HG03342 (cell line): Measurements from ENCODE around the gene RPS6KB2.
A peak's percentile ranks its signal among the peaks of the same experiment; 100 is the strongest.

ENCODE experiments used
- ATAC-seq: cut with Tn5 transposase; IDR thresholded peaks from one replicate; pipeline ENCODE4 v1.9.1; 2021; ENCODE audit warnings: mild to moderate bottlenecking, moderate library complexity; ENCODE audit not compliant: unreplicated experiment

The RPS6KB2 gene

DNA sequence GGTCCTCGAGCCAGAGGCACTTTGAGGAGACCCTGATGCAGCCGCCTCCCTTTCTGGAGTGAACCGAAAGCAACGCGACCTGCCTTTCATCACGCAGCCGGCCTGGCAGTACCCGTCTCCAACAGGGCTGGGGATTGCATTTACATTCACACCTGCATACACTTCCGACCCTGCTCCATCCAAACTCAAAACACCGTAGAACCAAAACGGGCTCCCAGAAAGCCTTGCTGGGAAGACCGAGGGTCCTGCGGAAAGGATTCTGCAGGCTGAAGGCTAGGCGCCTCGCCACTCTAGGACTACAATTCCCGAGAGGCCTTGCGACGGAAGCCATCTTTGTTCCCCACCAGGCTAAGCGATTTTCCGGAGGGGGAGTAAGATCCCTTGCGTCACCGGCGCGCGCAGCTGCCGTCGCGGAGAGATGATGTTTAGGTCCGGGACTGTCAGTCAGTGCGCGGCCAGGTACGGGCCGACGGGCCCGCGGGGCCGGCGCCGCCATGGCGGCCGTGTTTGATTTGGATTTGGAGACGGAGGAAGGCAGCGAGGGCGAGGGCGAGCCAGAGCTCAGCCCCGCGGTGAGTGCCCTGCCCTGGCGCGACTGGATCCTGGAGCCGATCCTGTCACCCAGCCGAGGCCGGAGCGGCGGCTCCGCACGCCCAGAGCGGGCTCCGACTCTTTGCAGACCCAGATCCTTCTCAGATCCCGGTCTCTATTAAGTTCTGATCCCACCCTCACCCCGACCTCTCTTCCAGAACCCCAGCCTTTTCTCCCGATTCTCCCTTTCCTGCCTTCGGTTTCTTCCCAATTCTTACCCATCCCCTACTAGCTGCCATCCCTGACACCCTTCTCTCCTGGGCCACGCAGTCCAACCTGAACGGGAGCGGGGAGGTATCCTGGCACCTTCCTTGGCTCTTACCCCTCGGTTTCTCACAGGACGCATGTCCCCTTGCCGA lies at the start of gene RPS6KB2:
TSS of gene RPS6KB2 (plus strand) at position 443 of the 950 bp plus-strand sequence. CDS start at position 495, 52 bp downstream.
- peak; percentile 72 for ATAC-seq

DNA sequence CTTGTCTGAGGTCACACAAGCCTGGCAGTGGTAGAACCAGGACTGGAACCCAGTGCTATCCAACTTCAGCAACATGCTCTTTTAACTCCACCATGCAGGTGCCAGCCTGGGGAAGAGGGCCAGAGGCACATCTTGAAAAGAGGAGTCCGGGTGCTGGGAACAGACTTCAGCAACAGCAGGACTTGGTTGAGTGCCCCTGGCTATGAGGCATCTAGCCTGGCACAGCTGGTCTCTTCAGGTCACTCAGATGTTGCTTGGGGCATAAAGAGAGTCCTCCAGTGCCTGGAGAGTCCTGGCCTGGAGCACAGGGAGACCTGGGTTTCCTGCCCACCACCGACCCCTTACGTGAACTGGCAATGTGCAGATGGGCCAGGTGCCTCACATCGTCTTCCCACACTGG lies 49.8 kb upstream of the RPS6KB2 start:
- ATAC-seq = no peak

DNA sequence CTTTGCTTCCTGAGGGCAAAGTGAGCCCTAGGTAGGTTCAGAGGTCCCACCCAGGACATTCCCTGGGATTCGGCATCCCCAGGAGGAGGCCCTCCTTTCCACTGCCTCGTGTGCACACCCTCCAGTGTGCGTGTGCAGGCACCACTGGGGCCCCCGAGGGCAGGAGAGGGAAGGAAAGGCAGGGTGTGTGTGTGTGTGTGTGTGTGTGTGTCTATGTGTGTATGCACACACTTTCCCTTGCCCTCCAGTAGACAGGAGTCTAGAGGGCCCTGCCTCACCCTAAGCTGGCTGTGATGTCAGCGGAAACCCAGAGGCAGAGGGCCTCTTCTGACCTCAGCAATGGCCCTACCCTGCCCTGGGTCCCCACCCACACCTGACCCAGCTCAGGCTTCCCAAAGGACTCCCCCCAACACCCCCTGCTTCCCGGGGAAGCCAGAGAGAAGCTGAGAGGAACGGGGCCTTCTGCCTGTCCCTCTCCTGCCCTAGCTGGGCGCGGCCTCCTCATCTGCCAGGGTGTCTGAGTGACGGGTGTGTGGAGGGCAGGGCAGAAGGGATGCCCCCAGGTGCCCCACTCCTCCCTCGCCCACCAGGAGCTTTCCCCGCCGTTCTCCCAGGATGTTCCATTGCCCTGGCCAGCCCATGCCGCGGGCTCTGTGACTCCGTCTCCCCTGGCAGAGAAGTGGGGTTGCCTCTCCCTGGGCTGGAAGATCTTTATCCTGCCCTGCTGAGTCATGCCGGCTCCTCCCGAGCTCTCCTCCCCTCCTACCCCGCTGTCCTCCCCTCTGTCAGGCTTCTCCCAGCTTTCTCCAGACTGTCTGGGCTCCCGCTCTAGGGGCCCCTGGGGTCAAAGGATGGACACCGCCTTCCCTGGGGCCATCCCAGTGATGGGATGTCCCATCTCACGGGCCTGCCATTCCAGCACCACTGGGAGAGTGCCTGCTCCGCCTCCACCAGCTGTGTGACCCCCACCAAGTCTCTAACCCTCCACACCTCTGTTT lies 48.9 kb upstream of the RPS6KB2 start:
- ATAC-seq = no peak

DNA sequence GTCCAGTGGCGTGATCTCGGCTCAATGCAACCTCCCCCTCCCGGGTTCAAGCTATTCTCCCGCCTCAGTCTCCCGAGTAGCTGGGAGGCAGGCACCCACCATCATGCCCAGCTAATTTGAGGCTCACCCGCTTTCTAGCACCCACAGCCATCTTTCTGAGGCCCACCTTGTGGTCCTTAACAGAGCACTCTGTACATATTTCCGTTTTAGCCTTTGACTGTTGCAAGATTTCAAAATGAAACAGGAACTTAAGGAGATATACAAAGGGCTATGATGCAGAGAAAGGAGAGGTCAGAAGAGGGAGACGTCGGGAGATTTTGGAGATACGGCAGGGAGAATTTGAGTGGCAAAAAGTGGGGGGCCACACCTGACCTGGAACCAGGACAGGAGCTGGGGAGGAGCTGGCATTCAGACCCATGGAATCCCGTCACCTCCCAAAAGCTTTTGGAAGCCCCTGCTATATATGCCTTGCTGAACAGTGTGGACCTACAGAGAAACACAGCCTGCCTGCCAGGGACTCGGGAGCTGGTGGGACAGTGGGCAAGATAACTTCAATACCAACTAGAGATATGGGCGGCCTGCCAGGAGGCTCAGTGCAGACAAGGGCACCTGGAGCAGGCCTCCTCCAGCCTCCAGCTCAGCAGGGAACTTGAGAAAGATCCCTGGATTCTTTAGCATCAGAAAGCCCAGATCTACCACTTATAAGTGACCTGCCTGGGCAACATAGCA lies 46.9 kb upstream of the RPS6KB2 start:
- no peak for ATAC-seq

DNA sequence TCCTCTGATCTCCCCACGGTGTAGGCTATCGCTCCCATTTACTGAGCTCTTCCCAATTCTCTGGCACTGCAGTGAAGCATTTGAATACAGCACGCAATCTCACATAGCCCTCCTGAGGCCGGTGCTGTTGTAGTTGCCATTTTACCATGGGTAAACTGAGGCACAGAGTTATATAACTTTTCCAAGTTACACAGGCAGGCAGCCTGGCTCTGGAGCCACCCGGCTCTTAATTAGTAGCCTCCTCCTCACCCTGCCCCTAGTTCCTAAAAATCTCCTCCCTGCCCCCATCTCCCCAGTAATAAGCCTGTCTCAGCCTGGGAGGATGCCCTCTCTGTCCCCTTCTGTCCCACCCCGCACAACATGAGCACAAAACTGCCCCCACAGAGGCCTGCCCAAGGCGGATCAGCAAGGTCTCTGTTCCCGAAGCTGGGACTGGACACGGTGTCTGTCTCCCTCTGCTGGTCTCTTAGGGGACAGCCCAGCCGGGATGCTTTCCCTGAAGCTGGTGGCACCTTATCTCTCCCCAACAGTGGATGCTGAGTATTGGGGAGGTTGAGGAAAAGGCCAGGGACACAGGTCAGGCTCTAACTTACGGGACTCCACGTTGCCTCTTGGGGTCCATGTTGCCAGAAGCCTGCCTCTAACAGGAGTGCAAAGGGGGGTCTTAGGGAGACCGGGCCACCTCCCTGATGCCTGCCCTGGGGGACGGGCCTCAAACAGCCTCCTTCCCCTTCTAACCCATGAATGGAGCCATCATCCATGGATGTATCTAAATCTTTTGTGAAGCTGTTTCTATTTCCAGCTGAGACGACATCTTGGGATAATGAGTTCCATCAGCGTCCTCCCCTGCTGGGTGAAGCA lies 45.8 kb upstream of the RPS6KB2 start:
- ATAC-seq = no peak

DNA sequence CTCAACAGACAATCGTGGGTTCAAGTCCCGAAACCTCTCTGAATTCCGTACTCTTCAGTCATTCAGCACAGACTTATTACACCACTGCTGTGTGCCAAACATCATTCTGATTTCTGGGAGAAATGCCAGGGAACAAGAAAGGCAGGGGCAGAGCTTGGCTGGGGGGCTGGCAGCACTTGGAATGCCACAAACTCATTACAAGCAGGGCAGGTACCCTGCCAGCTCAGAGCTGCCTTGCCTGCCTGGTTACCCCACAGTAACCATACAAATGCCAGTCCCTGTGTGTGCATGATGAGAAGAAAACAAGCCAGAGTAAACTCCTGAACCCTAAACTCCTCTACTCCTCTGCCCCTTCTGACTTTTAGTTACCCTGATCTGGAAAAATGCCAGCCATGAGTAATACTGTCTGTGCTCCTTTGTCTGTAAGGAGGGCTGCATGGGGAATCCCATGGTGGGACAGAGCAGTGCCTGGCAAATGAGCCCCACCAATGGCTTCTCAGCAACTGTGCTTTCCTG lies 43.4 kb upstream of the RPS6KB2 start:
- ATAC-seq = no peak

DNA sequence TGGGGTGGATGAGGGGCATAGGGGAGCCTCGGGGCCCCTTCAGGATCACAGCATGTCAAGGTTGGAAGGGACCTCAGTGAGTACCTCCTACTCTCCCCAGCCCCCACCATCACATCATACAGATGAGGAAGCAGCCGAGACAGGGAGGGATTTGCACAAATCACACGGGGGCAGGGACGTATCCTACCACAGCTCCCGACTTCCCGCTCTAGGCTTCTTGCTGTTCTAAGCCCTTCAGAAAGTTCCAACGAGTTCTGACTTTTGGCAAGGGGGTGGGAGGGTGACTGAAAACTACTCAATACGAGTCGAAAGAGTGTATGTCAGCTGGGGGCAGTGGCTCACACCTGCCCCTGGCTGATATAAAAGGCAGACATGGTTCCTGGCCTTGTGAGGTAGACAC lies 41.2 kb upstream of the RPS6KB2 start:
- ATAC-seq = no peak

DNA sequence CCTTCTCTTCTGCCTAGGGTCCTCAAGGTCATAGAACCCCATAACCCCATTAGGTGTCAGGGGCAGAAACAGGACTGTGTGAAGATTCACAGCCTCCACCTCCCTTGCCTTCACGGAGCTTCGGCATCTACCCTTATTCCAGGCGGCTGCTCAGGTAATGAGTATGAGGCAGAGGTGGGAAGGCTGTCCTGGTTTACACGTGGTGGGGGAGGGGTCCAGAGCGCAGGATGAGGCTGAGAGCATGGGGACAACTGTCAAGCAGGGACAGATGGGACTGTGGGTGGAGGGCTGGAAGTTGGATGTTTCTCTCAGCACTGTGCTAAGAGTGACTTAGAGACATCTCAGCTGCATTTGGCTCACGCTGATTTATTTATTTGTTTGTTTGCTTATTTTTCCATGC lies 40.8 kb upstream of the RPS6KB2 start:
- ATAC-seq = no peak

DNA sequence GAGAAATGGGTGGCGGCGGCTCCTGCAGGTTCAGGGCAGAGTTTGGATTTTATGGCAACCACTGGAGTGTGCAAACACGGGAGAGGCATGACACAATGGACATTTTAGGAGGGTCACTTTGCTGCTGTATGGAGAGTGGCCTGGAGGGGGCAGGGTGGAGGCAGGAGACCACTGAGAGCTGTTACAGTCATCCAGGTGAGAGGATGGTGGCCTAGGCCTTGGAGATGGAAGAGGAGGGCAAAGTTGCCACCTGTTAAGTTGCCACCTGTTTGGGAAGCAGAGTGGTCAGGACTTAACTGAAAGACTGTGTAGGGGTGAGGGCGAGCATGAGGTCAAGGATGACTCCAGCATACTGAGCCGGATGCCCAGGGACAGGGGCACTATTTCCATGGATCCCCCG lies 38.8 kb upstream of the RPS6KB2 start:
- no peak for ATAC-seq

DNA sequence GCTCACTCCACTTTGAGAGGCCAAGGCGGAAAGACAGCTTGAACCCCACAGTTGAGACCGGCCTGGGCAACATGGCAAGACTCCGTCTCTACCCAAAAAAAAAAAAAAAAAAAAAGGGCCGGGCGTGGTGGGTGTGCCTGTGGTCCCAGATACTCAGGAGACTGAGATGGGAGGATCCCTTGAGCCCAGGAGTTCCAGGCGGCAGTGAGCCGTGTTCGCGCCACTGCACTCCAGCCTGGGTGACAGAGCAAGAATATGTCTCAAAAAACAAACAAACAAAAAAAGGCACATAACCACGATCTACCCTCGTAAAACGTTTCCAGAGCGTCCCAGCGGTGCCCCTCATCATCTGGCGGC lies 37.4 kb upstream of the RPS6KB2 start:
- no peak for ATAC-seq

DNA sequence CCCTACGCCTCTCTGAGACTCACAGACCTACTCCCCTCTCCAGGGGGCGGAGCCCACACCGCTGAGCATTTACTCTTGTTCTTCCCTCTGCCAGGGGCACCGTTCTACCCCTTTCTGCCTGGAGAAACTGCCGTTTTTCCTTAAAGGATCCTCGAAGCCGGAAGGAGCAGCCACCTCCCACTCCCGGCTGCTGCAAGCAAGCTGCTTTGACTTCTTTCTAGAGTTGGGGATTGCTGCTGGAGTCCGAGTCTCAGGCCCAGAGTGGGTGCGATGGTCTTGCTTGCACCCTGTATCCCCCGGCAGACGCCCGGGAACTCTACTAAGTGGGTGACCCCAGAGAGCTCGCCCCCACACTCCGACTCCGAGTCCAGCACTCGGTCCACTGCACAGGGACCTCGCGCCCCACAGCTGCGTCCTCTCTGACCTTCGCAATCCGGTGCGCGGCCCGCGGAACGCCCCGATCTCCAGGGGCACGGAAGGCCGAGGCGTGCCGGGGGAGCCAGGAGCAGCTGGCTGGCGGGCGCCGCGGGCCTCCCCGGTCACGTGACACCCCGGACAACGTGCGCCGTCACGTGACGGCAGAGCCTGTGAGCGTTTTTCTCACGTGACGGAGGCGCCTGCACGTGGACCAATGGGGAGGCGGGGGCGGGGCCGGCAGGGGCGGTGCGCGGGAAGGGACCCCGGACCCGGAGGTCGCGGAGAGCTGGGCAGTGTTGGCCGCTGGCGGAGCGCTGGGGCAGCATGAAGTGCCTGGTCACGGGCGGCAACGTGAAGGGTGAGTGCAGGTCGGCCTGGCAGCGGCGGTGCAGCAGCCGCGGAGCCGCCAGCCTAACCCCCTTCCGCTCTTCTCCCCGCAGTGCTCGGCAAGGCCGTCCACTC lies 36.8 kb upstream of the RPS6KB2 start, which contains the start of gene RAD9A:
TSS of gene RAD9A (plus strand) at position 683 of the 879 bp plus-strand sequence. CDS start at position 742, 59 bp downstream.
- peak; percentile 69 for ATAC-seq

DNA sequence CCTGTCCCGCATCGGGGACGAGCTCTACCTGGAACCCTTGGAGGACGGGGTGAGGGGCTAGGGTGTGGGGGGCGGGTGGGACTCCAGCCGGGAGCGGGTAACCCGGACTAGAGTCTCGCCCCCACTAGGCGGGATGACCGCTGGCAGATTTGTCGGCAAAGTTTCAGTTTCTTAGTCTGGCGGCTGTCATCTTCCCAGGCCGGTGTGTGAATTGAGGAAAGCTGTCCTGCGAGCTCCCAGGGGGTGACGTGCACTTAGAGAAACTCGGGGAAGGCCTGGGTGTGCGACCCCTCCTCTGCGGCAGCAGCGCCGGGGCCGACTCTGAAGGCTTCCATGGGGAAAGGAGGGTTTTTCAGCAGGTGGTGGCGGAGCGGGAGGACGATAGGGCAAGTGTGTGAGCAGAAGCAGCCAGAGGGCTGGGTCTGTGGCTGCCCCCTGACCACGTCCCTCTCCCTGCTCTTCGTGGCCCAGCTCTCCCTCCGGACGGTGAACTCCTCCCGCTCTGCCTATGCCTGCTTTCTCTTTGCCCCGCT lies 36.0 kb upstream of the RPS6KB2 start:
- no peak for ATAC-seq

DNA sequence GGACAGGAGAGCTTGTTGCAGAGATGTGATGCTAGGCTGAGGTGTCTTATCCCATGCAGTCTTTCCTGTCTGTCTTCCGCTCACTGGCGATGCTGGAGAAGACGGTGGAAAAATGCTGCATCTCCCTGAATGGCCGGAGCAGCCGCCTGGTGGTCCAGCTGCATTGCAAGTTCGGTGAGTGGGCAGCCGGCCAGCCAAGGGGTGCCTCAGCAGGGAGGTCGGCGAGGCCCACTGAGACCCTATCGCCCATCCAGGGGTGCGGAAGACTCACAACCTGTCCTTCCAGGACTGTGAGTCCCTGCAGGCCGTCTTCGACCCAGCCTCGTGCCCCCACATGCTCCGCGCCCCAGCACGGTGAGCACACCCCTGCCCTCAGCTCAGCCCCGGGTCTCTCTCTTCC lies 34.9 kb upstream of the RPS6KB2 start:
- no peak for ATAC-seq

DNA sequence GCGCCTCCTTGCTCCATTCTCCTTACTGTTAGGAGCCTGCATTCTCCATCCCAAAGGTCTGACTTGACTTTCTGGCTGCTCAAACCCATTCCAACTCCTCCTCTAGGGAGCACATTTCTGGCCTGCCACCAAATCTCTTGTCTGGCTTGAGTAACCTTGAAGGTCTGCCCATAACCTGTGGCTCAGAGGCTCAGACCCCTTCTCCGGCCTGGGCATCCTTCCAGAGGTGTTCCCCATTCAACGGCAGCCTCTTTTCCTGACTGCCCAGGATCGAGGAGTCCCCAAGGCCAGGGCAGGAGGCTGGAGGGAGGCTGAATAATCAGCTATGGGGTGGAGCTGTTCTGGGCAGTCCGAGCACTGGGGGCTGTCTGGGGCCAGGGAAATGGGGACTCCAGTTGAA lies 34.3 kb upstream of the RPS6KB2 start:
- no peak for ATAC-seq

DNA sequence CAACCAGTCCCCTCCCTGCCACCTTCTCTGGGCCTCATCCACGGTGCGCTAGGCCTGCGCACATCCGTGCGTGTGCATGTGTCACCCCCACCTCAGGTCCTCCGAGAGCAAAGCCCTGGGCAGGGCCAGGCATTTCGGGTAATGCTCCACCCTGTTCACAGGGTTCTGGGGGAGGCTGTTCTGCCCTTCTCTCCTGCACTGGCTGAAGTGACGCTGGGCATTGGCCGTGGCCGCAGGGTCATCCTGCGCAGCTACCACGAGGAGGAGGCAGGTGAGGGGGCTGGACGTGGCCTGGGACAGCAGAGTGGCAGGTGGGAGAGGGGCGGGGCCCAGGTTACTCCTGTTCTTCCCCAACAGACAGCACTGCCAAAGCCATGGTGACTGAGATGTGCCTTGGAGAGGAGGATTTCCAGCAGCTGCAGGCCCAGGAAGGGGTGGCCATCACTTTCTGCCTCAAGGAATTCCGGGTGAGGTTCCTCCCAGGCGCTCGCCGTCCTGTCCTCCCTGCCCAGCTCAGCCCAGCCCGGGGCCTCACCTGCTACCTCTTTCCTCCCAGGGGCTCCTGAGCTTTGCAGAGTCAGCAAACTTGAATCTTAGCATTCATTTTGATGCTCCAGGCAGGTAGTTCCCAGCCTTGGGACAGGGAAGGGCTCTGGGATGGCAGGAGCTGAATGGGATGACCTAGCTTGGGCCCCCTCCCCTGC lies 32.6 kb upstream of the RPS6KB2 start:
- ATAC-seq = no peak

DNA sequence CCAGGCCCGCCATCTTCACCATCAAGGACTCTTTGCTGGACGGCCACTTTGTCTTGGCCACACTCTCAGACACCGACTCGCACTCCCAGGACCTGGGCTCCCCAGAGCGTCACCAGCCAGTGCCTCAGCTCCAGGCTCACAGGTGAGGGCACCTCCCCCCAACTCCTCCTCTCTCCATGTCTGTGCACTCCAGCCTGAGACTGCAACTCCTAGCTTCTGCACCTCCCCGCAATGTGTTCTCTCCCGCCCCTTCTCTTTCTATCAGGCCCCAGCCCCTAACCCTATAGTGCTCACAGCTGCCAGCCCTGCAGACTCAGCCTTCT lies 32.1 kb upstream of the RPS6KB2 start:
- no peak for ATAC-seq

DNA sequence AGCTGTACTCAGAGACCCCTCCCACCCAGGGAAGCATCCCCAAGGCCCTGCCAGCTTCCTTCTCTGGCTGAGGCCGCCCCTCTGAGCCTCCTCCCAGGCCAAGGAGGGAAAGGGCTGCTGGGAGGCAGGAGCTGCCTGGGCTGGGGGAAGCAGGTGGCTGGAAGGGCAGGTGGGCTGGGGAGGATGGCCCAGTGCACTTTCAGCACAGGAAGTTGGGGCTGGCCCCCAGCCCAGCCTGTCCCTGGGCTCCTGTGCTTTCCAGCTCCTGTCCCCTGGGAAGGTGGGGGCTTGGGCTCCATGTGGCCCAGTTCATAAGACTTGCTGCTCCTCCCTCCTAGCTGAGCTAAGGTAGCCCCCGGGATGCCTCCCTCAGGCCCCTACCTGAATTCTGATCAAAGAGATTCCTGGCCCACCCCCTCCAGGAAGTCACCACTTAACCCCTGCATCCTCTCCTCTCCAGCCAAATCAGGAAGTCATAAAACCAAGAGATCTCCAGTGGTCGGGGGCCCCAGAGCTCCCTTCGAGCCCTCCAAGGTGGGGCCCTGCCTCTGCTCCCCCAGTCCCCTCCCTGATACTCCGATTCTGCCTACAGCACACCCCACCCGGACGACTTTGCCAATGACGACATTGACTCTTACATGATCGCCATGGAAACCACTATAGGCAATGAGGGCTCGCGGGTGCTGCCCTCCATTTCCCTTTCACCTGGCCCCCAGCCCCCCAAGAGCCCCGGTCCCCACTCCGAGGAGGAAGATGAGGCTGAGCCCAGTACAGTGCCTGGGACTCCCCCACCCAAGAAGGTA lies 31.5 kb upstream of the RPS6KB2 start:
- no peak for ATAC-seq
